Measurements from ENCODE around the gene FBXW5.
A peak's percentile ranks its signal among the peaks of the same experiment; 100 is the strongest.

FBXW5 gene, protein sequence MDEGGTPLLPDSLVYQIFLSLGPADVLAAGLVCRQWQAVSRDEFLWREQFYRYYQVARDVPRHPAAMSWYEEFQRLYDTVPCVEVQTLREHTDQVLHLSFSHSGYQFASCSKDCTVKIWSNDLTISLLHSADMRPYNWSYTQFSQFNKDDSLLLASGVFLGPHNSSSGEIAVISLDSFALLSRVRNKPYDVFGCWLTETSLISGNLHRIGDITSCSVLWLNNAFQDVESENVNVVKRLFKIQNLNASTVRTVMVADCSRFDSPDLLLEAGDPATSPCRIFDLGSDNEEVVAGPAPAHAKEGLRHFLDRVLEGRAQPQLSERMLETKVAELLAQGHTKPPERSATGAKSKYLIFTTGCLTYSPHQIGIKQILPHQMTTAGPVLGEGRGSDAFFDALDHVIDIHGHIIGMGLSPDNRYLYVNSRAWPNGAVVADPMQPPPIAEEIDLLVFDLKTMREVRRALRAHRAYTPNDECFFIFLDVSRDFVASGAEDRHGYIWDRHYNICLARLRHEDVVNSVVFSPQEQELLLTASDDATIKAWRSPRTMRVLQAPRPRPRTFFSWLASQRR

GRCh38 chr9:136944519-136945332, at the start of gene FBXW5, which contains the start of gene C8G:
TSS of gene FBXW5 (minus strand) at chr9:136944738. CDS start at chr9:136944083, 655 bp downstream.
TSS of gene C8G (plus strand) at chr9:136945243. CDS start at chr9:136945321, 78 bp downstream.
- POLR2A ChIA-PET = no interaction called here
- peak within 1 kb of the TSS; percentile 81 for H3K4me3 ChIP-seq (ENCODE audit: low read depth, low read length)
- TF ChIP-seq, protein P1, sequence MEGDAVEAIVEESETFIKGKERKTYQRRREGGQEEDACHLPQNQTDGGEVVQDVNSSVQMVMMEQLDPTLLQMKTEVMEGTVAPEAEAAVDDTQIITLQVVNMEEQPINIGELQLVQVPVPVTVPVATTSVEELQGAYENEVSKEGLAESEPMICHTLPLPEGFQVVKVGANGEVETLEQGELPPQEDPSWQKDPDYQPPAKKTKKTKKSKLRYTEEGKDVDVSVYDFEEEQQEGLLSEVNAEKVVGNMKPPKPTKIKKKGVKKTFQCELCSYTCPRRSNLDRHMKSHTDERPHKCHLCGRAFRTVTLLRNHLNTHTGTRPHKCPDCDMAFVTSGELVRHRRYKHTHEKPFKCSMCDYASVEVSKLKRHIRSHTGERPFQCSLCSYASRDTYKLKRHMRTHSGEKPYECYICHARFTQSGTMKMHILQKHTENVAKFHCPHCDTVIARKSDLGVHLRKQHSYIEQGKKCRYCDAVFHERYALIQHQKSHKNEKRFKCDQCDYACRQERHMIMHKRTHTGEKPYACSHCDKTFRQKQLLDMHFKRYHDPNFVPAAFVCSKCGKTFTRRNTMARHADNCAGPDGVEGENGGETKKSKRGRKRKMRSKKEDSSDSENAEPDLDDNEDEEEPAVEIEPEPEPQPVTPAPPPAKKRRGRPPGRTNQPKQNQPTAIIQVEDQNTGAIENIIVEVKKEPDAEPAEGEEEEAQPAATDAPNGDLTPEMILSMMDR (IDR thresholded peaks at IDR 0.05; ENCODE audit: insufficient read depth, low read length, missing control alignments) = peak; percentile 96
- peak; percentile 14 for DNase-seq (ENCODE audit: low read depth, low spot score)
- CTCF ChIA-PET = interaction anchor here (0.6 to 6.3 kb wide), 21 partner anchors 9 to 216 kb away, joined by 3 to 148 read pairs (median 4); partner anchors contain the start of genes ABCA2 and TRAF2

GRCh38 chr9:136992819-136993369, 48.4 kb upstream of the FBXW5 start:
- ChIA-PET CTCF (interaction anchor here (1.0 to 4.9 kb wide), 6 partner anchors 11 to 74 kb away, joined by 3 to 34 read pairs (median 6); partner anchors contain the start of gene FBXW5), POLR2A (no interaction called here)
- H3K4me3 ChIP-seq (ENCODE audit: low read depth, low read length) = peak overlapping the region; percentile 72
- TF ChIP-seq, protein P1 (IDR thresholded peaks at IDR 0.05; ENCODE audit: insufficient read depth, low read length, missing control alignments) = no peak
- DNase-seq (ENCODE audit: low read depth, low spot score) = no peak

DNA sequence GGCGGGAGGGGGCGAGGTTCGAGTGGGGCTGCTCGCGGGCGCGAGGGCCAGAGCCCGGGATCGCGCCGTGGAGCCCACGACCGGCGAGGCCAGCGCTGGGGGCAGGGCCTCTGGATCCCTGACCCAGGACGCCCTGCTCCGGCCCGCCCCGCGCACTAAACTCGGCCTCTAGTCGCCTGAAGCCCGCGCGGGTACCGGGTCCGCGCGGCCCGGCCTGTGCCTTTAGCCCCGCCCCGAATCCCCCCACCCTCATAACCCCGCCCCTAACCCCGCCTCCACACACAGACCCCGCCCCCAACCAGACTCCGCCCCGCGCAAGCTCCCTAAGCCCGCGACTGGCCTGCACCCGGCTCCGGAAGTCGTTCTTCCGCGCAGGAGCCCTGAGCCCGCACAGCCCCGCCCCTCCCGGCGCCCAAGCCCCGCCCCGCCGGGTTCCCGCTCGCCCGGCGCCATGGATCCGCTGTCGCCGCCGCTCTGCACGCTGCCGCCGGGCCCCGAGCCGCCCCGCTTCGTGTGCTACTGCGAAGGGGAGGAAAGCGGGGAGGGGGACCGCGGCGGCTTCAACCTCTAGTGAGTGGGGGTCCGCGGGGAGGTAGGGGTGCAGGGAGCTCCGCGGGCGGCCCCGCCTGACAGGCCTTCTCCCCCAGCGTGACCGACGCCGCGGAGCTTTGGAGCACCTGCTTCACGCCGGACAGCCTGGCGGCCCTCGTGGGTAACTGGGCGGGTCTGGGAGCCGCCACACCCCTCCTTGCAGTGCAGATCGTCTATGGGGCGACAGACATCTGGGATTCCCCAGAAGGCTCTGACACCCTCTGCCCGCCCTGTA, 47.7 kb upstream of the FBXW5 start, which contains the start of gene PAXX:
Gene PAXX (plus strand): TSS at position 430 of the 826 bp plus-strand sequence. CDS start 22 bp downstream, at position 452.
- POLR2A ChIA-PET = interaction anchor here (0.6 kb wide), 1 partner anchor 21 kb away, joined by 3 read pairs; no protein-coding TSS in a partner anchor

GRCh38 chr9:136990242-136990911, 45.8 kb upstream of the FBXW5 start:
- POLR2A ChIA-PET = no interaction called here
- no peak overlapping the region for H3K4me3 ChIP-seq (ENCODE audit: low read depth, low read length)
- no peak for DNase-seq (ENCODE audit: low read depth, low spot score)
- TF ChIP-seq, protein P1 (IDR thresholded peaks at IDR 0.05; ENCODE audit: insufficient read depth, low read length, missing control alignments) = no peak
- CTCF ChIA-PET = interaction anchor here (0.7 to 4.9 kb wide), 2 partner anchors 39 to 42 kb away, joined by 3 to 34 read pairs; no protein-coding TSS in a partner anchor

More for the DNA sequence above, 47.7 kb upstream of the FBXW5 start, which contains the start of gene PAXX:
- peak within 1 kb of the TSS; percentile 72 for H3K4me3 ChIP-seq (ENCODE audit: low read depth, low read length)
- CTCF ChIA-PET = interaction anchor here (0.6 to 4.9 kb wide), 8 partner anchors 12 to 75 kb away, joined by 3 to 34 read pairs (median 4); partner anchors contain the start of genes FBXW5 and NPDC1
- no peak for DNase-seq (ENCODE audit: low read depth, low spot score)
- TF ChIP-seq, protein P1 (IDR thresholded peaks at IDR 0.05; ENCODE audit: insufficient read depth, low read length, missing control alignments) = no peak

DNA sequence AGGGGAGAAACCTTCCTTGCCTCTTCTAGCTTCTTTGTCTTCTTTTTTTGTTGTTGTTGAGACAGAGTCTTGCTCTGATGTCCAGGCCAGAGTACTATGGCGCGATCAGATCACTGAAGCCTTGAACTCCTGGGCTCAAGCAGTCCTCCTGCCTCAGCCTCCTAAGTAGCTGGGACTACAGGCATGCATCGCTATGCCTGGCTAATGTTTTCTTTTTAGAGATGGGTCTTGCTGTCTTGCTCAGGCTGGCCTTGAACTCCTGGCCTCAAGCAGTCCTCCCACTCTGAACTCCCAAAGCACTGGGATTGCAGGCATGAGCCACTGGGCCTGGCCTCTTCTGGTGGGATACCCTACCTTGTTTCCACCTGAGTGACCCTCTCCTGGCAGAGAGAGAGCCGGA, 44.3 kb upstream of the FBXW5 start:
- ChIA-PET CTCF (interaction anchor here (1.1 kb wide), 1 partner anchor 41 kb away, joined by 3 read pairs; no protein-coding TSS in a partner anchor), POLR2A (no interaction called here)
- DNase-seq (ENCODE audit: low read depth, low spot score) = no peak
- H3K4me3 ChIP-seq (ENCODE audit: low read depth, low read length) = no peak overlapping the region
- TF ChIP-seq, protein P1 (IDR thresholded peaks at IDR 0.05; ENCODE audit: insufficient read depth, low read length, missing control alignments) = no peak
